Osteocyte (in vitro differentiated cells): Measurements from ENCODE around the gene ZNF598. TPM values are rescaled to one million over a fixed set of nuclear protein-coding genes. Genes with fewer than 3 reads are reported as not detected.
A peak's percentile ranks its signal among the peaks of the same experiment; 100 is the strongest.
"Not testable (repeated sequence)": the region's sequence is repeated elsewhere in the genome, so short reads cannot be mapped to it uniquely, and the experiment has no call there.

Experiments used
- DNase-seq: peaks from one replicate; pipeline ENCODE4 v3.0.0; 2021; ENCODE audit warnings: mixed read lengths; ENCODE audit not compliant: unreplicated experiment; ENCODE audit errors: extremely low spot score
- H3K27ac Mint-ChIP-seq: one replicate; pipeline ENCODE4 v1.8.0; 2021; ENCODE audit warnings: mild to moderate bottlenecking, mixed read lengths; ENCODE audit not compliant: unreplicated experiment
- H3K27me3 Mint-ChIP-seq: one replicate; pipeline ENCODE4 v1.8.0; 2021; ENCODE audit warnings: mixed read lengths; ENCODE audit not compliant: unreplicated experiment
- H3K36me3 Mint-ChIP-seq: one replicate; pipeline ENCODE4 v1.8.0; 2021; ENCODE audit warnings: mixed read lengths; ENCODE audit not compliant: unreplicated experiment
- H3K4me1 Mint-ChIP-seq: one replicate; pipeline ENCODE4 v1.8.0; 2021; ENCODE audit warnings: mixed read lengths; ENCODE audit not compliant: unreplicated experiment
- H3K4me3 Mint-ChIP-seq: one replicate; pipeline ENCODE4 v1.8.0; 2021; ENCODE audit warnings: mild to moderate bottlenecking, moderate library complexity, mixed read lengths; ENCODE audit not compliant: unreplicated experiment
- H3K9me3 Mint-ChIP-seq: one replicate; pipeline ENCODE4 v1.8.0; 2021; ENCODE audit warnings: mixed read lengths; ENCODE audit not compliant: unreplicated experiment
- total RNA-seq: library from RNA; stranded (reverse); gene quantifications from 2 replicates; pipeline ENCODE4 v1.2.1, GENCODE V29; 2021
- TF ChIP-seq, protein P1 (sequence below): fragments of 200-600 bp; sonication (generic); IDR thresholded peaks from 2 replicates; pipeline ENCODE4 v1.5.0; 2021; ENCODE audit warnings: antibody characterized with exemption, mild to moderate bottlenecking, moderate library complexity

ZNF598 gene
- total RNA-seq, 1 donor from 2014 or later = 46.9 TPM

DNA sequence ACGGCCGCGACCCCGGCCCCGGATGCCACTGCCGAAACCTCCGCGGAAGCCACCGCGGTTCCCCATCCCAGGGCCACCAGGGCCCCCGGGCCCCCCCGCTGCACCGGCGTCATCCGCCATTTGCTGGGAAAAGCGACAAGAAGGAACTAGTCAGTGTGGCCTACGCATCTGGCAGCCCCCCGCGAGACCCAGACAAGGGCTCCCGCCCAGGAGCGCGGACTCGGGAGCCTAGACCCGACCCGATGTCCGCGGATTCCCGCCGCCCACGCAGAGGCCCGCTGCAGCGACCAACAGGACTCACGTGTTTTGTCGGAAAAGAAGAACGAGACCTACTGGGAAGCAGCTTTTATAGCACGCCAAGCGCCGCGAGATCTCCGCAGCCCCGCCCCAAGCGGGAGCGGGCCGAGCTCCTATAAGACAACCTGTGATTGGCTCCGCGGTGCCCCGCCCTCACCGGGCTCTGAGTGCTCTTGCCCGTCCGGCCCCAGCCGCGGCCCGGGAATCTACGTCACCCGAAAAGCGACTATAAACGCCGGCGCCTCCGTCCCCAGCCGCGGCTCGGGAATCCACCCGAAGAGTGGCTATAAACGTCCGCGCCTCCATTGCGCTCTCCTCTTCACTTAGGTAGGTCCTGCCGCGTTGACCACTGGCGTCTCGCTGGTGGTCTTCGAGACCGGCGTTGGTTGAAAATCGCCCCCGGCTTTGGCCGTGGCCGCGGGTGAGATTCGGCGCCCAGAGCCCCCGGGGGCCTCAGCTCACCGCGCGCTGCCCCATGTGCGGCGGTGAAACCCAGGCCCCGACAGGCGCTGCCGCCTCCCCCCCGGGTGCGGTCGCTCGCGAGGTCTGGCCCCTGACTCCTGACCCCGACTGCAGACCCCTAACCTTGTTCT, 44.9 kb downstream of the ZNF598 start, which contains the start of gene RPS2:
TSS of gene RPS2 (minus strand) at position 321 of the 890 bp plus-strand sequence. CDS start at position 120, 201 bp downstream.
- H3K9me3 Mint-ChIP-seq = no peaks in the 10 kb centered on the region

DNA sequence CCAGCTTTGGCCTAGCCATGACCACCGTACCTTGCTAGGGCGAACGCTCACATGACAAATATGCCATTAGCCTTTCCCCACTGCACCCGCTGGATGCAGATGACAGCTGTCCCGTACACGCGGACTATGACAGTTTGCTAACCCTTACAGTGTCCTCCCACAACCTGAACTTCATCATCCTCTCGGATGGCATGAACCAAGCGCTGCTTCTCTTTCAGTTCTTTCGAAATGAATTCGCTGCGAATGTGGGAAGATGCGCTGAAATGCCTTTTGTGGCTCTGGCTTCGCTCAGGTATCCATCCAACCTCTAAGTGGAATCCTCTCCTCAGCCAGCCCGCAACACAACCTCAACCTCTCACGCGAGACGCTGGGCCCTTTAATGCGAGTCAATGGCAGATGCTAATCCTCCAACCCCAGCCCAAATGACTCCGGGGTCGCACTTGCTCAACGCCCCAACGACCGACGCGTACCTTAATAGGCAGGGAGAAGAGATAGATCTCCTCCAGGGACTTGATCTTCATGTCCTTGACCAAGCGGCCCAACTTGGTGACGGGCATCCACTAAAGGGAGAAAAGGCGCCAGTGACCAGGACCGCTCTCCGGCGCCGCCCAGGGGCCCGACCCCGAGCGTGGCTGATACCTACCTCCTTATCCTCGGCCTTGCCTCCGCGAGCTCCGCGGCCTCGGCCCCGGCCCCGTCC, 45.7 kb downstream of the ZNF598 start:
- peaks cover 14% of the 10 kb centered on the region for H3K36me3 Mint-ChIP-seq
- no peaks in the 10 kb centered on the region for H3K9me3 Mint-ChIP-seq
- no peak for DNase-seq
- no peaks in the 10 kb centered on the region for H3K27me3 Mint-ChIP-seq
- H3K27ac Mint-ChIP-seq = peak overlapping the region; percentile 90
- H3K4me1 Mint-ChIP-seq = peaks cover 42% of the 10 kb centered on the region
- peak overlapping the region; percentile 87 for H3K4me3 Mint-ChIP-seq
- TF ChIP-seq, protein P1, sequence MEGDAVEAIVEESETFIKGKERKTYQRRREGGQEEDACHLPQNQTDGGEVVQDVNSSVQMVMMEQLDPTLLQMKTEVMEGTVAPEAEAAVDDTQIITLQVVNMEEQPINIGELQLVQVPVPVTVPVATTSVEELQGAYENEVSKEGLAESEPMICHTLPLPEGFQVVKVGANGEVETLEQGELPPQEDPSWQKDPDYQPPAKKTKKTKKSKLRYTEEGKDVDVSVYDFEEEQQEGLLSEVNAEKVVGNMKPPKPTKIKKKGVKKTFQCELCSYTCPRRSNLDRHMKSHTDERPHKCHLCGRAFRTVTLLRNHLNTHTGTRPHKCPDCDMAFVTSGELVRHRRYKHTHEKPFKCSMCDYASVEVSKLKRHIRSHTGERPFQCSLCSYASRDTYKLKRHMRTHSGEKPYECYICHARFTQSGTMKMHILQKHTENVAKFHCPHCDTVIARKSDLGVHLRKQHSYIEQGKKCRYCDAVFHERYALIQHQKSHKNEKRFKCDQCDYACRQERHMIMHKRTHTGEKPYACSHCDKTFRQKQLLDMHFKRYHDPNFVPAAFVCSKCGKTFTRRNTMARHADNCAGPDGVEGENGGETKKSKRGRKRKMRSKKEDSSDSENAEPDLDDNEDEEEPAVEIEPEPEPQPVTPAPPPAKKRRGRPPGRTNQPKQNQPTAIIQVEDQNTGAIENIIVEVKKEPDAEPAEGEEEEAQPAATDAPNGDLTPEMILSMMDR = peak; percentile 13

More for the DNA sequence above, 44.9 kb downstream of the ZNF598 start, which contains the start of gene RPS2:
- H3K36me3 Mint-ChIP-seq = peaks cover 14% of the 10 kb centered on the region
- peaks cover 42% of the 10 kb centered on the region for H3K4me1 Mint-ChIP-seq
- no peaks in the 10 kb centered on the region for H3K27me3 Mint-ChIP-seq
- peak within 1 kb of the TSS; percentile 92 for H3K27ac Mint-ChIP-seq
- TF ChIP-seq, protein P1 = no peak
- peak within 1 kb of the TSS; percentile 87 for H3K4me3 Mint-ChIP-seq
- DNase-seq = peak; percentile 100

DNA sequence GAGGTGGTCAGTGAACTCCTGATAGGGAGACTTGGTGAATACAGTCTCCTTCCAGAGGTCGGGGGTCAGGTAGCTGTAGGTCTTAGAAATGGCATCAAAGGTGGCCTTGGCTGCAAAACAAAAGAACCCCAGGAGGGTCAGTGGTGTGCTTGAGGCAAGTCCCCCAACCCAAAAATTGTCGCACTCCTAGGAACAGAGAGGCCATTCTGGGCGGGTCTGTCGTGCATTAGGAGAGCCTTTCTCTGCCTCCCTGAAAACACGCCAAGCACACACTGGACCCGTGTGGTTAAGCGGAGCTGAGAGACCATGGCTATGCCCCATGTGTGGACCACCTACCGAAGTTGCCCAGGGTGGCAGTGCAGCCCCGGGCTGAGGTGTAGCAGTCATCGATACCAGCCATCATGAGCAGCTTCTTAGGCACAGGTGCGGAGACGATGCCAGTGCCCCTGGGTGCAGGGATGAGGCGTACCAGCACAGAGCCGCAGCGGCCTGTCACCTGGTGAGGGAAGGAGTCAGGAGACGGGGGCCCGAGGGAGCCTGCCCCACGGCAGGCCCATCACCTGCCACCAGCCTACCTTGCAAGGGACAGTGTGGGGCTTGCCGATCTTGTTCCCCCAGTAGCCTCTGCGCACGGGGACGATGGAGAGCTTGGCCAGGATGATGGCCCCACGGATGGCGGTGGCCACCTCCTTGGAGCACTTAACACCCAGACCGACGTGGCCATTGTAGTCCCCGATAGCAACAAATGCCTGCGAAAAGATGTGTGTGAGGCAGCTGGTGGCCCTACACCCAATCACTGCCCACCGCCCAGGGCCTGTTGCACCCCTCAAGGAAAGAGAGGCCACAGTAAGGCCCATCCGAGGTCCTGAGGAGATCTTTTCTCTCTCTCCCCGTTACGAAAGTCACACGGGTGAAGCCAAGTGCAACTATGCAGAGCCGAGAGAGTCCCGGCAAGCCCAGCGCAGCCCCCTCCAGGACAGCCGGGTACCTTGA, 47.2 kb downstream of the ZNF598 start:
- Mint-ChIP-seq H3K27ac (peak overlapping the region; percentile 90), H3K4me1 (peaks cover 42% of the 10 kb centered on the region), H3K36me3 (peaks cover 14% of the 10 kb centered on the region), H3K4me3 (peak overlapping the region; percentile 87)
- H3K9me3 Mint-ChIP-seq, DNase-seq, H3K27me3 Mint-ChIP-seq: not testable (repeated sequence)

DNA sequence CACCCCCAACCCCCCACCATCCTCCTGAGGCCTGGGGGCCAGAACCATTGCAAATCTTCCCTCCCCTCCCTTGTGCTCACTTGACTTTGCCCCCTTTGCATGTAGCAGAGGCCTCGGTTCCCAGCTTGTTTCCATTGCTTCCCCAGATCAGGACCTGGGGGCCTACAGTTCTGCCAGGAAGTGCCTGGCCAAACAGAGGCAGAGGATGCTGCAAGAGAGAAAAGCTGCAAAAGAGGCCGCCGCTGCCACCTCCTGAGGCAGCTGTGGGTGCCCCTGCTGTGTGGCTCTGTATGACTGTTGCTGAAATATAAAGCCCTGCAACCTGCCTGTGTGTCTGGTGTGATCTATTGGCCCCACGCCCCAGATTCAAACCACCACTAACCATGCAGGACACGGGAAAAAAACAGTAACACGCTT, 48.0 kb downstream of the ZNF598 start:
- no peak overlapping the region for H3K4me3 Mint-ChIP-seq
- peaks cover 14% of the 10 kb centered on the region for H3K36me3 Mint-ChIP-seq
- DNase-seq = no peak
- H3K4me1 Mint-ChIP-seq = peaks cover 41% of the 10 kb centered on the region
- H3K27me3 Mint-ChIP-seq = no peaks in the 10 kb centered on the region
- H3K9me3 Mint-ChIP-seq = no peaks in the 10 kb centered on the region
- no peak overlapping the region for H3K27ac Mint-ChIP-seq
- TF ChIP-seq, protein P1 = no peak
